Measurements from ENCODE around the gene HELZ.

HELZ gene

DNA sequence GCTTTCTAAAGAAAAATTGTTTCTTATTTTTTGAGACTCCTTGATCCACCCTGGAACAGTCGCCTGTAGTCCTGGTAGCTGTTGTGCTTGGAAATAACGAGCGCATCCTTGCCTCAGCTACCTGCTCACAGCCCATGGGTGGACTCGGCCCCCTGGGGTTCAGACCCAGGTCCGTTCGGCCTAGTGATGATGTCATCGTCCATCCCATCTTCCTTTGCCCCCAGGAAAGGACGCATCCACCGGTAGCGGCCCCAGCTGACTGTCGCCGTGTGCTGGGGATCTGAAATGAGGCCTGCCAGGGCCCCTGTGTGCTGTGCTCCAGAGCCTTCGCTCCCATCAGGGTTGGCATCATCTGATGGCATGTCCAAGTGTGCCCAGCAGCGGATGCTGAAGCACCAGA, 212.6 kb downstream of the HELZ start:
- no peaks in the 10 kb centered on the region for H3K9me3 Mint-ChIP-seq
- no peak overlapping the region for H3K4me3 Mint-ChIP-seq
- H3K27me3 Mint-ChIP-seq (ENCODE audit: low read depth, poor library complexity), result peaks cover 8% of the 10 kb centered on the region
- H3K4me1 Mint-ChIP-seq, result no peaks in the 10 kb centered on the region
- H3K36me3 Mint-ChIP-seq (ENCODE audit: low read depth), result no peaks in the 10 kb centered on the region
- DNase-seq, result no peak
- no peak for TF ChIP-seq CTCF (IDR thresholded peaks at IDR 0.05)
- H3K27ac Mint-ChIP-seq, result no peak overlapping the region

DNA sequence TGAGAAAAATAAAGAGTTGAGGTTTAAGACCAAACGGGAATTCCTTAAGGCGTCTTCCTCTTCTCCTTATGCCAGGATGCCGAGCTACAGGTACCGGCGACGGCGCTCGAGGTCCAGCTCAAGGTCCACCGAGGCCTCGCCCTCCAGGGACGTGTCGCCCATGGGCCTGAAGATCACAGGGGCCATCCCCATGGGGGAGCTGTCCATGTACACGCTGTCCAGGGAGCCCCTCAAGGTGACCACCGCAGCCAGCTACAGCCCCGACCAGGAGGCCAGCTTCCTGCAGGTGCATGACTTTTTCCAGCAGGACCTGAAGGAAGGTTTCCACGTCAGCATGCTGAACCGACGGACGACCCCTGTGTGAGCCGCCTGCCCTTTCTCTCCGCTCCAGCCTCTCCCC, 214.4 kb downstream of the HELZ start:
- Mint-ChIP-seq H3K9me3 (no peaks in the 10 kb centered on the region), H3K27me3 (ENCODE audit: low read depth, poor library complexity) (peaks cover 6% of the 10 kb centered on the region), H3K4me3 (no peak overlapping the region), H3K4me1 (no peaks in the 10 kb centered on the region), H3K27ac (no peak overlapping the region), H3K36me3 (ENCODE audit: low read depth) (no peaks in the 10 kb centered on the region)
- no peak for DNase-seq
- TF ChIP-seq CTCF (IDR thresholded peaks at IDR 0.05), result no peak

GRCh38 chr17:67027031-67027628, 217.9 kb downstream of the HELZ start:
- Mint-ChIP-seq H3K27ac (no peak overlapping the region), H3K27me3 (ENCODE audit: low read depth, poor library complexity) (peaks cover 3% of the 10 kb centered on the region)

DNA sequence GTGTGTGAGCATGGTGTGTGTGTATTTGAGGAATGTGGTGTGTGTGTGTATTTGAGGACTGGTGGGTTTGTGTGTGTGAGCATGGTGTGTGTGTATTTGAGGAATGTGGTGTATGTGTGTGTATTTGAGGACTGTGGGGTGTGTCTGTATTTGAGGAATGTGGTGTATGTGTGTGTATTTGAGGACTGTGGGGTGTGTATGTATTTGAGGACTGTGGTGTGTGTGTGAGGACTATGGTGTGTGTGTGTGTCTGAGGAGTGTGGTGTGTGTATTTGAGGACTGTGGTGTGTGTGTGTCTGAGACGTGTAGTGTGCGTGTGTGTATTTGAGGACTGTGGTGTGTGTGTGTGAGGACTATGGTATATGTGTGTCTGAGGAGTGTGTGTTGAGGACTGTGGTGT, 218.7 kb downstream of the HELZ start:
- Mint-ChIP-seq H3K27ac (no peak overlapping the region), H3K4me3 (no peak overlapping the region), H3K4me1 (no peaks in the 10 kb centered on the region), H3K36me3 (ENCODE audit: low read depth) (no peaks in the 10 kb centered on the region), H3K27me3 (ENCODE audit: low read depth, poor library complexity) (peaks cover 3% of the 10 kb centered on the region), H3K9me3 (no peaks in the 10 kb centered on the region)
- DNase-seq, result no peak
- TF ChIP-seq CTCF (IDR thresholded peaks at IDR 0.05), result no peak

More at GRCh38 chr17:67027031-67027628, 217.9 kb downstream of the HELZ start:
- no peak overlapping the region for H3K4me3 Mint-ChIP-seq
- no peak for TF ChIP-seq CTCF (IDR thresholded peaks at IDR 0.05)
- no peaks in the 10 kb centered on the region for H3K4me1 Mint-ChIP-seq
- H3K9me3 Mint-ChIP-seq, result no peaks in the 10 kb centered on the region
- H3K36me3 Mint-ChIP-seq (ENCODE audit: low read depth), result no peaks in the 10 kb centered on the region
- DNase-seq, result no peak

GRCh38 chr17:67025216-67025792, 219.7 kb downstream of the HELZ start:
- H3K27me3 Mint-ChIP-seq (ENCODE audit: low read depth, poor library complexity), result peaks cover 3% of the 10 kb centered on the region
- no peak for TF ChIP-seq CTCF (IDR thresholded peaks at IDR 0.05)
- H3K4me3 Mint-ChIP-seq, result no peak overlapping the region
- H3K27ac Mint-ChIP-seq, result no peak overlapping the region
- DNase-seq, result no peak
- H3K9me3 Mint-ChIP-seq, result no peaks in the 10 kb centered on the region
- H3K4me1 Mint-ChIP-seq, result no peaks in the 10 kb centered on the region
- no peaks in the 10 kb centered on the region for H3K36me3 Mint-ChIP-seq (ENCODE audit: low read depth)

GRCh38 chr17:67024736-67025135, 220.3 kb downstream of the HELZ start:
- Mint-ChIP-seq H3K36me3 (ENCODE audit: low read depth) (no peaks in the 10 kb centered on the region), H3K9me3 (no peaks in the 10 kb centered on the region), H3K4me1 (no peaks in the 10 kb centered on the region), H3K27ac (no peak overlapping the region), H3K4me3 (no peak overlapping the region), H3K27me3 (ENCODE audit: low read depth, poor library complexity) (peaks cover 2% of the 10 kb centered on the region)
- no peak for DNase-seq
- TF ChIP-seq CTCF (IDR thresholded peaks at IDR 0.05), result no peak
